ENCODE measurements around the gene ISLR.

The ISLR gene

DNA sequence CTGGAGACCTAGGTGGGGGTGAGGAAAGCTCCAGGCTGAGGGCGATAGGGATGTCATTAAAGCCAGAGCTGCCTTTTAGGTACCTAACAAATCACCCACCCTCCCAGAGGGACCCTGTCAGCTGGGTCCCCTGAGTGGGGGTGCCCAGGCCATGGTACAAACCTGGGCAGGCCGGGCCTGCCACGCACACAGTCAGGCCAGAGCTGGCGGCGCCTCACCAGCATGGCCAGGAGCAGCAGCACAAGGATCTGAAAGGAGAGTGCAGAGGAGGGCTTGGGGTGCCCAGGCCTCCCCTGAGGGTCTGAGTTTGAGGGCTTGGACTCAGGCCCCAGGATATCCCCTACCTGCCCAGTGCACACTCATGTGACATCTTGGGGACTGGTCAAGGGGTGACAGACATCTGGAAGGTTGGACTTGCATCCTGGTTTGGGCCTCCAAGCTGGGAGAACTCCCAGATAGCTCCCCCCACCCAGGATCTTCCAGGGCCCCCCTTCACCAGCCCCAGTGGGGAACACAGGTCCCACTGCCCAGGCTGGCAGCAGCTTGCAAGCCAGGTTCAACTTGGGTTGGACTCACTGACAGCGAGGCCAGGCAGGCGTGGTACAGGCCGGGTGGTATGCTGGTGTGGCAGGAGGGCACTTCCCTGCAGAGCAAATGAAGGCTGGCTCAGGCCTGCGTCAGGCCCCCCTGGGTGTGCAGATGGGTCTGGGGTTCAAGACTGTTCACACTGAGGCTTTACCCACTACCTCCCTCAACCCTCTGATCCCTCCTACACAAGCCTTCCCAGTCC is 23.9 kb downstream of the ISLR start:
- DNase-seq: no peak

DNA sequence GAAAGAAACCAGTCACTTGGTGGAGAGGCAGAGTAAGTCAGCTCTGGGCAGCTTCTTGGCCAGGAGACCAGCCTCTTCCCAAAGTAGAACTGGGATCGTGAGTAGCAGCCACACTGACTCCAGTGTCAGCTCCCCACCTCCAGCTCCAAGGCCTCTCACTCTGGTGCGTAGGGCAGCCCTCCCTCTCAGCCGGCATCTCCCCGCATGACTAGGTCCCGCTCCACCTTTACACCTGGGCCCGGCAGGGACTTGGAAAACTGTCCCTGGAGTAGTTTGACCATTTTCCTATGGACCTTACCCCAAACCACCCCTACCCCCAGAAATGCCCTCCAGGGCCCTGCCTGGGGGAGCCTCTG is 25.8 kb downstream of the ISLR start:
- DNase-seq: no peak

DNA sequence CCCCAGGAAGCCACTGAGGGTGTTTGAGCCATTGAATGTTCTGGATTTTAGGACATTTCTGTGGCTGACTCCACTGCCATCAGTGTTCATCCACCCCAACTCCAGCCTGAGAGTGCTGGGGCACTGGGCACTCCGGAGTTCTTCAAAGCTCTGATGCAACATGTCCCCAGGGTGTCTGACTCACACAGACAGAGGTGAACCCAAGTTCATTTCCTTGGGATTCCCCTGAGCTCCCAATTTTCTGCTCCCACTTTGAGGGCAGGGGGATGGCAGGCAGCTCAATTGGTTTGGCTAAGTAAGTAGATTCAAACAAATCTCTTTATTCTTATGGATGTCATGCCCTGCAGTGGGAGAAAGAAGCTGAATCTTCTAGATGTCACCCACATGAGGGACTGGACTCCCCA is 26.9 kb downstream of the ISLR start:
- no peak for DNase-seq

DNA sequence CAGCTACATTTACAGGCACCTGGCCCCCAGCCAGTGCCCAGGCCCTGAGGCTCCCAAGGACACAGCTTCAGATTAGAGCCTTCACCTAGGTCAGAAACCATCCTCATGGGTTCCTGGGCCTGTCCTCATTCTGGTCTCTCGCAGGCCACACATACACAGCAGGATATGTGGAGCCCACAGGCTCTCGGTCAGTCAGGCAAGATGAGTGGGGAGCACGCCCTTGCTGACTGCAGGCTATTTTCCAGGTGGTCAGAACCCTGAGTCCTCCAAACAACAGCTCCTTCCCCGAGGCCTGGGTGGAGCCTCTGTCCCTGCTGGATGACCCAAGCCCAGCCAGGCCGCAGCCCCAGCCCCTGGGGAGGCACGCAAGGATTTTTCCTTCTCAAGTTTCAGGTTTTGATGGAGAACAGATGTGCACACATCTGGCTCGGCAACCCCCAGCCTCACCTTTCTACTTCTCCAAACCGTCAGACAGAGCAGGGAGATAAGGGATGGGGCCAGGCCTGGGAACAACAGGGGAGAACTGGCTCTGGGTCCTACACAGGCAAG is 27.4 kb downstream of the ISLR start:
- DNase-seq: no peak

DNA sequence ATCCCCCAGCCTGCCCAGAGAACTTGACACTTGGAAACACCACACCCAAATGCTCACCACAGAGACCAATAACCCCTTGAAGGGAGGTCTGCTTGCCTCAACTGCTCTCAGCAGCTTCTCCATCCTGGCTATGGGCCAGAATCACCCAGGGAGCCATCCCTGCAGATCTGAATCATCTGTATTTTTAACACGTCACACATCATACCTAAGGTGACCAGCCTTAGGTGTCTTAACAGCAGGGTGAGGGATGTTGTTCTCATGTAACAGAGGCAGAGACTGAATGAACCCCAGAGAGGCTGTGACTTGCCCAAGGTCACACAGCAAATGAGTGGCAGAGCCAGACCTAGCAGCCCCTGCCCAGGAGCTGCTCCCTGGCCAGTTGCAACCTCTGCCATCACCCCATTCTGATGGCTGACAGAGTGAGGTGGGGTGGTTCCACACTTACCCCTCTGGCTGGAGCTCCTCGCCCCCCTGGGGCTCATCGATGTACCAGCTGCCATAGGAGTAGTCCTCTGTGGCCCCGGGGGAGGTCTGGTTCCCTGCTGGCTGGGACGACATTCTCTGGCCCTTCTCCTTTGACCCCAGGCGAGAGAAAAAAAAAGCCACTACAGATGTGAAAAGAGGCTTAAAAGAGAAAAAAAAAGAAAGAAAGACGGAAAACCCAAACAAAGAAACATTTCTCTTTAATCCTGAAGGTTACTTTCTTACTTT is 28.4 kb downstream of the ISLR start:
- no peak for DNase-seq

DNA sequence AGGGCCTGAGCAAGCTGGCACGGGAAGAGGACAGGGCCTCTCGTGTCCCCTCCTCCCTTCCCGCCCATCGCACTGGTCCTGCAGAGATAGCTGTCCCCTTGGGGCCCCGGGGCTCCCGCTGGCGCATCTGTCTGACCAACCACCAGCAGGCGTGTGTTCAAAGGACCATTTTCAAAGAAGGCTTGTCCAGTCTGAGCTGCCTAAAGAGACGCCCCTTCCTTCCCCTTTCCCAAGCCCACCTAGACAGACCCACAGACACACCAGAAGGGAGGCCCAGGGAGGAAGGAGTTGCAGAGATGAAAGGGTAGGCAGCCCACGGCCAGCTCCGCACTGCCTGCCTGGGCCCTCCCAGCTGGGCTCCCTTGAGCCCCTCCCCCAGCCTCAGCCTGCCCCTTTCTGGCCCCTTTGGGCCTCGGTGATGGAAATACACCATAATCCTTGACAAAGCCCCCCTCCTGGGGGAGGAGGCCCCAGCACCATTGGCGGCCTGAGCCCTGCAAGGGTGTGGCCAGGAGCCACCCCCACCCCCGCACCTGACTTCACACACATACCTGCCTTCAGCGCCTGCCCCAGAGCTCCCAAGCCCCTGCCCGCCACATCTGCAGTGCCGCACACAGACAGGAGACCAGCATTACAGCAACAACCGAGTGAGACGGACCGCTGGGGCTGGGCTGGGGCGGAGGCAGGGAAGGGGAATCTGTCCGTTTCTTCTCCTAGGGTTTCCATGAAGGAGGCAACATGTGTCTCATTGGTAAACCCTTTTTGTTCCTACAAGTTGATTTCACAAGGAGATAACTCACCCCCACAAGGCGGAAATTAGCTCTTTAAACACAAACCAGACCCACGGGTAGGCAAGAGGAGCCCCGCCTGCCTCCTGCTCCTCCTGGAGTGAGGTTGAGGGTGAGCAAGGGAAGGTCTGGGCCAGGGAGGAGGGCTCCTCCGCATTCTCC is 29.2 kb downstream of the ISLR start, which contains the start of gene STRA6:
Gene STRA6, minus strand, starts transcription at position 336 of the 950 bp plus-strand sequence. CDS start 520 bp downstream, outside the sequence.
- no peak for DNase-seq

DNA sequence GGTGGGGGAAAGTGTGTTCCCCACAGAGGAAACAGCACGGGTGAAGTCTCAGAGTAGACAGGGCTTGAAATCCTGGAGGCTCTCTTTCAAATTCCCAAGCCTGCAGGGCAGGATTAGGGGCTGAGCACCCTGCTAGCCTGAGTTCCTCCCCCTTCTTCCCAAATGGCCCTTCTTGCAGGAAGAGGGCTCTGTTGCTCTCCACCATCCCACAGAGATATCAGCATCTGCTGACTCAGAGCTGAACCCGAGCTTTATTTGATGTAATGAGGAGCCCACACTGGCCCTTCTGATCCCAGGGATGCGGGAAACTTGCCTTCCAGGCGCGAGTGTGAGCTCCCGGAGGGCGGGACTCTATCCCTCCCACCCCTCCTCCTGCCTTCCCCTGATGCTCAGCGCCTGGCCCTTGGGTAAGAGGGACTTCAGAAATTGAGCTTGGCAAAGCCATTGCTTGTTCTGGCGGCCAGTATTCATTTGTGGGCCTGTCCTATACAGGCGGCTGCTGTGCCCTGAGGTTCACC is 30.5 kb downstream of the ISLR start:
- DNase-seq: no peak

DNA sequence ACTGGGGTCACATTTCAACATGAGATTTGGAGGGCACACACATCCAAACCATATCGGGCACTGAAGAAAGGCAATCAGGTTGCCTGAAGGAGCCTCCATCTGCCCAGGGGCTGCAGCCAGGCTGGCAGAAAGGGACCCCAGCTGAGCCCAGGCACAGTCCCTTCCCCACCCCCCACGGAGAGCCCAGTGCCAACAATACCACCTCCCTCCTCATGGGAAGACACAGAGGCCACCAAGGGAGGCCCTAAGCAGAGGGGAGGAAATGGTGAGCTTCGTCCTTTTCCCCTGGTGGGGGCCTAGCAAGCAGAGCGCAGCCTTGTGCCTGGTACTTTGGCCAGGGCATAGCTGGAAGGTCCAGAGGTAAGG is 32.1 kb downstream of the ISLR start:
- no peak for DNase-seq

DNA sequence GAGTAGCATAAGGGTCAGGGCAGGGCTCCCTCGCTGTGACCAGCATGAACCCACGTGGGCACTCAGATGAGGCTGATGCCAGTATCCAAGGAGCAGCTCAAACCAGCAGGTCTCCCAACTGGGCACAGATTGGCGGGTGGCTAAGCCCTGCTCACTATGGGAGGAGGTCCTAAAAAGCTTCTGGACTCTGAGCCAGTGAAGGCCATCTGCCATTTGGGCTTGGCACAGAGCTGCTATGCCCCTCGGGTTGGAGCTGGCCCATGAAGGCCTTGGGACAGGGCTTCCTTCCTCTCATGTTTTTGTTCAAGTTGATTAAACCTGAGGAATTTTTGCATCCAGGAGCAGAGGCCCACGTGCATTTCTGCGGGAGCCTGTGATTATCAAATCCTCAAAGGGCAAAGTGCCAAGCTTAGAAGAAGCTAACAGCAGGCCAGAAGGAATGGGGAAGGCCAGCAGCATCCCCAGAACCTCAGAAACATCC is 33.3 kb downstream of the ISLR start:
- no peak for DNase-seq

DNA sequence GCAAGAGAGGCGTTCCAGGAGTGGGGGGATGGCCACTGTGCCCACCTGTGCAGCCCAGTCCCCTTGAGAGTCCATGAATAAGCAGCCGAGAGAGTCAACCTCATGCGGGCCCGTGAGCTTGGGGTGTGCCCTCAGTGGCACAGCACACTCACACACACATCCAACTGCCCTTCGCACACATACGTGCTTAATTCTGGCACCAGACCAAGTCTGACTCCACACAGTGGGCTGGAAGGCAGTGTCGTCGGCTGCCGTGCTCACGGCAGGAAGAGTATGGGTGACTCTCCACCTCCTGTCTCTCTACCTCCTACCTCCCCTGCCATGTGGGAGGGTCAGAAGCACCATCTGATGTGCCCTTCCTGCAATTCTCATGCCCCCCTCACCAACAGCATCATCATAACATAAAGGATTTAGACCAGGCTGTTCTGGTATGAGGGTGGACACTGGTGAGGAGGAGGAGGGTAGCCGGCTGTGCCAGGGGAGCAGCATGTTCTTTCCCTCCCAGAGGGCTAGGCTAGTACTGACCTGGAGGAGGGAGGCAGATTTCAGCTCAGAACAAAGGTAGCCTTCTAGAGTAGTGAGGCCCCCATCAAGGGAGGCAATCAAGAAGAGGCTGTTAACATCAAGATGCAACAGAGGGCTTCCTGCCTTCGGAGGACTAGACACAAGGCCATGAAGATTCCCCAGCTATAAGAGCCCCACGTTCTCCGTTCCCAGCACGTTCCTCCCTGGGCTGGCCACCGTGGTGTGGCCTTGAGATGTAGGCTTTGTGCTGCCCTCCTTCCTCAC is 34.3 kb downstream of the ISLR start:
- DNase-seq: no peak

DNA sequence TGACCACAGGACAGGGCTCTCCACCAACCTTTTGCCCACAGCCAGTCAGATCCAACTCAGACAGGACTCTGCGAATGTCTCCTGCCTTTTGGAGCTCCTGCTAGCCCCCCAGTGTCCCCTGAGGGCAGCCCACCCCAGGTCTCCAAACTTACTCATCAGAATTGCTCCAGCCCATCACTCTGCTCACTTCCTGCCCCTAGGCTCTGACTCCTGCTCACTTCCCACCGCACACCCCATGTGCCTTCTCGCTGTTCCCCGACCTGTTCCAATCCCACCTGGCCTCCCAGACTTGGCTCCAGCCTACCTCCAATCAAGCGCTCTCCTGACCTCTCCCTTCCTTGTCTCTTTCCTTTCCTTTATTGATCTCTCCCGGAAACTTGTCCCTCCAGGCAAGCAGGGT is 35.0 kb downstream of the ISLR start:
- DNase-seq: no peak

DNA sequence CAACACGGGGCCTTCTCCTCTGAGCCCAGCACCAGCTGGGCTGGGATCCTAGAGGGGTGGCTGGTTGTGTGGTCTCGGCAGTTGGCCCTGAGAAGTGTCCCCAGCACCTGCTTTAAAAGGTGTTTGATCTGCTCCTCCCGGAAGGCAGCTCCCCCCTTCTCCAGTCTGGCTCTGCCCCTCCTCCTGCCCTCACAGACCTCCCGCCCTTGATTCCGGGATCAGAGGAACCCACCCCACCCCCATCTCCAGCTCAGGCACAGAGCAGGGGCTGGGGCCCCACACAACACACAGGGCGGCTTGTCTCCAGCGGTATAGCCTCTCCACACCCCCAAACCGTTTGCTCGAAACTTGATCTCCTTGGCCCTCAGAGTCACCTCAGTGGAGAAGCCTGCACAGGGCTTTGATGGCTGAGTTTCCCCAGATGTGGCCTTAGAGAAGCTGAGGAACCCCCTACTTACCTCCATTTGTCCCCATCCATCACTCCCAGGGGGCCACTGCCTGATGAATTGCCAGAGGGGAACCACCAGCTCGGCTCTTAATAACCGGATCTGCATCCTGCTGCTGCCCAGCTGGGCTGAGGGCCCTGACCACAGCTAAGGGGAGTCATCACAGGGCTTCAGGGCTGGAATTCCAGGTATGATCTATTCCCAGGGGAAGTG is 35.5 kb downstream of the ISLR start:
- DNase-seq: no peak

DNA sequence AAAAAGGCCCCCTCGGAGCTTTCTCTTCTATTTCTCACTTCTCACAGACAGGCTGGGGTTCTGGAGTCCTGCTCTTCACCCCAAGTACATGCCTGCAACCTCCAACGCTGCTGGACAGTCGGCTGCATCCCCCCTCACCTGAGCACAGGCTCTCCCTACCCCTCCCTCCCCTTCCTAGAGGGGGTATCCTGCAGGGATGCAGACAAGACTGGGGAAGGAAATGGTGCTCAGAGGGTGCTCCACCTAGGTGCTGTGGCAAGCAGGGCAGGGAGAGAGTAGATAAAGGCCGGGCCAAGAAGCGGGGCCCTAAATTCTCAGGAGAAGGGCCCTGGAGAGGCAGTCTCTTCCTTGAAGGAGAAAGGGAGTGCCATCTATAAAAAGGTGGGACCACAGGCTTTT is 36.0 kb downstream of the ISLR start:
- DNase-seq: no peak

DNA sequence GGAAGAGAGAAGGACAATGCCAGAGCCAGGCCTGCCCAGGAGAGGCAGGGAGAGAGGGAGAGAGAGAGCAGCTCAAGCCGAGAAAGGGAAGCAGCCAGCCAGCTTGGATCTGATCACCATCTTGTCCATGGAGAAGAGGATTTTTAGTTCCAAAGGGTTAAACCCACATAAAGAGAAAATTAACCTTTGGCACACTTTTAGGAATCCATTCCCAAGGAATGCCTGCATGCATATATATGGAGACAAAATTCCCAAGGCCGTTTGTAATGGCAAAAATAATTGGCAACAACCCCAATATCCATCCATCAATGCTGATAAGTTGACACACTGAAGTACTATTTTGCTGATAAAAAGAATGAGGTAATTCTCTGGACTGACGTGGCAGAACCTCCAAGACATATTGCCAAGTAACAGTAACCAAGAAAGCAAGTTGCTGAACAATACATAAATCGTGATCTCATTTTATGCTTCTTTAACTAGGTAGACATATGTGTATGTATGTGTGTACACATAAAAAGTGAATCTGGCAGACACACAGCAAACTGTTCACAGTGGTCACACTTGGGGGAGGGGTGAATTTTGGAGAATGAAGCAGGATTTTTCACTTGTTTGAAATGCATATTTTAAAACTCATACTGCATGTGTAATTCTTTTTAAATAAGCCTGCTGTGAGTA is 36.6 kb downstream of the ISLR start:
- DNase-seq: no peak

DNA sequence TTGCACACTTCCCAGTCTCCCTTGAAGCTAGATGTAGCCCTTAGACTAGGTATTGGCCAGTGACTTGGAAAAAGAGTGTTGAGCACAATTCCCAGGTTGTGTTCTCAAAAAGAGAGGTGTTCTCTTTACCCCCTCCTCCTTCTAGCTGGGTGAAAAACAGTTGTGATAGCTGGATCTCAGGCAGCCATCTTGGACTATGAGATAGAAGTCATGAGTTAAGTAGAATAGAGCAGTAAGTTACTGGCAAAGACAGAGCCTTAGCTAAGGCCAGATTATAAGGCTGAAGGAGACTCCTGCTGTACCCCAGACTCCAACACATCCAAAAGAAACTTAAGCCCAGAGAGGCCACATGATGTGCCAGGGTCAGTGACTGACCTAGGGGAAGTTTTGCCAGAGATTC is 37.2 kb downstream of the ISLR start:
- no peak for DNase-seq

DNA sequence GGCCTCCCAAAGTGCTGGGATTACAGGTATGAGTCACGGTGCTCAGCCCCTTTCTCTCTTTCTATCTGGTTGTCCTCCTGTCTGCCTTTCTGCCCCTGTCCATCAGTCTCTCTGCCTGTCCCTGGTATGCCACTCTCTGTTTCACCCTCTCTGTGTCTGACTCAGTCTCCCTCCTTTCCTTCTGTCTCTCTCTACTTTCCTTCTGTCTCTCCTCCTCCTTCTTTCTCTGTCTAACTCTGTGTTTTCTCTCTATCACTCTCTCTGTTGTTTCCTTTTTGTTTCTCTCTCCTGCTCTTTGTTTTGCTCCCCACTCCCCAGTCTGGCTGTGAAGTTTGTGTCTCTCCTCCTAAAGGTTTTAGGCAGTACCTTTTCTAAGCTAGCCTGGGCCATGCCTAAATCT is 38.1 kb downstream of the ISLR start:
- no peak for DNase-seq

DNA sequence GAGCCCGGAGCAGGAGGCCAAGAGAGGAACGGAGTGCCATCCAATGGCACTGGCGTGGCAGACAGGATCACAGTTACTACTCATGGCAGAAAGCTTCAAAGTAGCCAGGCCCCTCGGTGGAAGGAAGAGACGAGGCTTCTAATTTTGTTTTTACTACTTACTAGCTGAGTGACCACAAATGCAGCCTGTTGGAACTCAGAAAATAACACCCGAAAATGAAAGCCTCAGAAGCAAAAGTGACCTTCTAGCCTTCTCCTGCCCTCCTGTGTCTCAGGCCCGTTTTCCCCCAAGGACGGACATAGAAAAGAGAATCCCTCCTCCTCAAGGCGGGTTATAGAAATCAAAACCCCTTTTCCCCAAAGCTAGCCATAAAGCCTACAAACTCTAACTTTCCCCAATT is 39.0 kb downstream of the ISLR start:
- no peak for DNase-seq

DNA sequence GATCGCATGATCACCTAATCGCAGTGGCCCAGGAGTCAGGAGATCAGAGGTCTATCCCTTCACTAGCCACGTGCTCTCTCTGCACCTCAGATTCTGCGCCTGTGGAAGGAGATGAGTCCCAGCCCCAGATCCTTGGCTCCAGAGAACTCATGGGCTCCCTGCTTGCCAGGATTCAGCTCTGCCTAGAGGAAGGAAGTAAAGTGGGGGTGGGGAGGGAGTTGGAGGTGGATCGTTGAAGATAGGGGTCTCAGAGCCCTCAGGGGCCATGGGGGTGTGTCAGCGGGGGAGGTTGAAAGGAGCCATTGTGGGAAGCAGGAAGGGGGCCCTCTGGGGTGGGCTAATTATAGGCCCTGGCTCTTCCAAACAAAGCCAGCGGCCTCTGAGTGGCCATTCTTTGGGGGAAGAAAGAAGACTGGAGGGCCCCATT is 40.4 kb downstream of the ISLR start:
- no peak for DNase-seq

DNA sequence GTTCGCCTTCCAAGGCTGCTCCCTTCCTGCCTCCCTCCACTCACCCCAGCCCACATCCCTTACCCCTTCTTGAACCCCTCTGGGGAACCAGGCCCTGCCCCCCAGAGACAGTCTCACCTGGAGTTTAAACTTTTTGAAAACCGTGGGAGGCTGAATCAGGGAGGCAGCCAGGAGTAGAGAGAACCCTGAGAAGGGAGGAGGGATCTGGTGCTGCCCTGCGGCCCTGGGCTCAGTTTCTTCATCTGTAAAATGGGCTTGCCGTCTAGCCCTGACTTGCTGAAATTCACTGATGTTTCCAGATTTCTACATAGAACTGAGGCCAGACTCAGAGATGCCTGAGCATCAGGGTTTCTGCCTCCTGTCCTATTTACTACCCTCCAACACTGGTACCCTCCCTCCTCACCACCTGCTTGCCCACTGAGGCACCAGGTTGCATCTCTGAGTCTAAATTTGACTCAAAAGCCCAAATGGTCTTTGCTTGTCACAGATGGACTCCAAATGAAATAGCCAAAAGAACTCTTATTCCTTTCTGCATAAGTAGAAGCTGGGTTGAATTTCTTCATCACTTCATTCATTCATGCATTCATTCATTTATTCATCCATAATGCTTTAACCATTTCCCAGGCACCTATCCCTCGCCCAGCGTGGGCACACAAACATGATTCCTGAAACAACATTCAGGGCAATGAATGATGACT is 41.0 kb downstream of the ISLR start:
- DNase-seq: no peak

DNA sequence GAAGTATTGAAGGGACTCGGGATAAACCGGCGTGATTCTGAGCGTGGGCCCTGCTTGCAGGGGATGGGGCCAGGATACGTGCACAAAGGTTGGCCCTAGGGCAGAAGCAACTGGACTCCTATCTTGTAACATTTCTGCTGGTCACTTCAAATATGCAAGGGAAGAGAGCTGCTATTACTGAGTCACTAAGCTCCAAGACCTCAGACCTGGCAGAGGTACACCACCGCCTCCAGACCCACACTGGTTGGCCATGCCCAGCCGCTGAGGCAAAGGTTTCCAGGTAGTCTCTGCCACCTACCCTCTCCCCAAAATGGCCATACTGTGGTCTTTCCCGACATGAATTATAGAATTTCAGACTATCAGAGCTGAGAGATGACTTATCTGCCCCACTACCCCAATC is 42.4 kb downstream of the ISLR start:
- DNase-seq: no peak
